ENCODE results near the gene PTPN14.
"Not testable (repeated sequence)": the region's sequence is repeated elsewhere in the genome, so short reads cannot be mapped to it uniquely, and the experiment has no call there.

Gene PTPN14

DNA sequence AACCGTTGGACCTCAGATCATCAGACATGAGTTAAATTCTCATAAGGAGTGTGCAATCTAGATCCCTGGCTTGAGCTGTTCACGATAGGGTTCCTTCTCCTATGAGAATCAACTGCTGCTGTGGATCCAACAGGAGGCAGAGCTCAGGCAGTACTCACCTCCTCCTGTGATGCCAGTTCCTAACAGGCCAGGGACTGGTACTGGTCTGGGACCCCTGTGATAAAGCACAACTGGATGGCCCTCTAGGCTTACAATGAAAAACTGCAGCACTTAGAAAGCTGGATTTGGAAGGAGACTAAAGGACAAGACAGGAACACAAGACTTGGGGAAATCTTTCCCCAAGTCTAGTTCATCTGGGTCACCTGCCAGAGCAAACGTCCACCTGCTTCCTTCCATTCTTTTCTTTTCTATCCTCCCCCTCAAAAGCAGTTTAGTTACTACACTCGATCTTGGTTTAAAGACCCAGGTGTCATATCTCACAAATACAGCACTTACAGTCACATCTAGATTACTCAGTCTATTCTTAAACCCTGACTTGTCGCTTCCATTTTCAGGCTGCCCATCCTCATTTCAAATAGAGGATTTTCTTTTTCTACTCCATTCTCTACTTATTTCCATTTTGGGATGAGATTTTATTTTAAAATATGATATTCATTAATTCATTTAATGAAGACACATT lies 59.8 kb downstream of the PTPN14 start:
- H3K9me3 ChIP-seq (ENCODE audit: insufficient read depth, low read depth, low read length): no peaks in the 10 kb centered on the region
- peaks cover 2 to 5% of the 10 kb centered on the region in 2 experiments for H3K36me3 ChIP-seq (ENCODE audit: control insufficient read depth in 1 of 2, insufficient read depth in 2 of 2, low read length in 2 of 2)
- H4K12ac ChIP-seq (ENCODE audit: low read depth, low read length): no peak overlapping the region
- H3K4ac ChIP-seq (ENCODE audit: low read depth, low read length): peak overlapping the region; percentile 16
- no peak overlapping the region for H3K18ac ChIP-seq (ENCODE audit: low read length)
- no peak for DNase-seq
- no CpG with 5 or more reads among the region's 5 CpGs for WGBS (ENCODE audit: extremely low coverage, insufficient coverage, insufficient read length)
- peaks cover 7% of the 10 kb centered on the region for H3K79me1 ChIP-seq (ENCODE audit: low read length)
- H3K4me2 ChIP-seq (ENCODE audit: low read length): no peak overlapping the region
- H2BK5ac ChIP-seq (ENCODE audit: low read depth, low read length, poor library complexity): no peak overlapping the region
- peaks cover 3 to 20% of the 10 kb centered on the region in 2 experiments for H3K4me1 ChIP-seq (ENCODE audit: control insufficient read depth in 1 of 2, insufficient read depth in 2 of 2, low read length in 2 of 2)
- no peak overlapping the region for H4K8ac ChIP-seq (ENCODE audit: low read depth, low read length)
- no peaks in the 10 kb centered on the region for H3K27me3 ChIP-seq (ENCODE audit: insufficient read depth, low read length)
- H3K14ac ChIP-seq (ENCODE audit: low read length): no peak overlapping the region
- no peak overlapping the region for H3K9ac ChIP-seq (ENCODE audit: low read length)
- no peak overlapping the region for H2BK120ac ChIP-seq (ENCODE audit: insufficient read depth, low read length, poor library complexity)
- H2AFZ ChIP-seq (ENCODE audit: insufficient read depth, low read length, poor library complexity): no peak overlapping the region
- no peak overlapping the region for H3K27ac ChIP-seq (ENCODE audit: low read depth, low read length)
- H2AK5ac ChIP-seq (ENCODE audit: low read length): no peak overlapping the region
- H3K79me2 ChIP-seq (ENCODE audit: control insufficient read depth, insufficient read depth, low read length, poor library complexity): peaks cover 10% of the 10 kb centered on the region
- no peak overlapping the region for H2BK12ac ChIP-seq (ENCODE audit: low read length)
- no peak overlapping the region for H3K4me3 ChIP-seq (ENCODE audit: low read depth, low read length)
- no peak overlapping the region for H4K91ac ChIP-seq (ENCODE audit: low read depth, low read length)
- no peak overlapping the region for H3K23ac ChIP-seq (ENCODE audit: low read length)

DNA sequence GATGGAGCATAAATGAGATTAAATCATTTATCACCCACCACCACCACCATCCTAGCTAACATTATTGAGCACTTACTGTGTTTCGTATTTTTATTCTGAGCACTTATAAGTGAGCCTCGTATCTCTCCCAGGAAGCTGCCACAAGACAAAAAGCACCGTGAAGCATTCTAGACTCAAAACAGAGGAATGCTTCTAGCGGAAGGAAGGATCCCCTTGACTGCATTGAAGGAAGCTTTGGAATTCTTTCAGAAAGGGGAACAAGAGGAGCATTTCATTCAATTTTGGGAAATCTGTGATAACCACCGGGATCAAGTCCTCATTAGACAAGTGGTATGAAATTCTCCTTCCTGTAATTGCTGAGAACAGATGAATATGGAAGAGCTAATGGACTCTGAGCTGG lies 66.3 kb downstream of the PTPN14 start:
- peaks cover 9% of the 10 kb centered on the region for H3K79me2 ChIP-seq (ENCODE audit: control insufficient read depth, insufficient read depth, low read length, poor library complexity)
- H3K18ac ChIP-seq (ENCODE audit: low read length): no peak overlapping the region
- H4K8ac ChIP-seq (ENCODE audit: low read depth, low read length): no peak overlapping the region
- no peaks in the 10 kb centered on the region for H3K27me3 ChIP-seq (ENCODE audit: insufficient read depth, low read length)
- H3K9me3 ChIP-seq (ENCODE audit: insufficient read depth, low read depth, low read length): no peaks in the 10 kb centered on the region
- no peak overlapping the region for H3K14ac ChIP-seq (ENCODE audit: low read length)
- H3K23ac ChIP-seq (ENCODE audit: low read length): no peak overlapping the region
- H2BK120ac ChIP-seq (ENCODE audit: insufficient read depth, low read length, poor library complexity): no peak overlapping the region
- H3K27ac ChIP-seq (ENCODE audit: low read depth, low read length): no peak overlapping the region
- H4K91ac ChIP-seq (ENCODE audit: low read depth, low read length): no peak overlapping the region
- no peak overlapping the region for H3K4me3 ChIP-seq (ENCODE audit: low read depth, low read length)
- H3K4me2 ChIP-seq (ENCODE audit: low read length): no peak overlapping the region
- peaks cover 2 to 3% of the 10 kb centered on the region in 2 experiments for H3K36me3 ChIP-seq (ENCODE audit: control insufficient read depth in 1 of 2, insufficient read depth in 2 of 2, low read length in 2 of 2)
- H2AFZ ChIP-seq (ENCODE audit: insufficient read depth, low read length, poor library complexity): no peak overlapping the region
- no peaks in the 10 kb centered on the region for H3K79me1 ChIP-seq (ENCODE audit: low read length)
- no peak overlapping the region for H2AK5ac ChIP-seq (ENCODE audit: low read length)
- no peak for DNase-seq
- H3K9ac ChIP-seq (ENCODE audit: low read length): no peak overlapping the region
- H2BK12ac ChIP-seq (ENCODE audit: low read length): no peak overlapping the region
- peaks cover 0 to 5% of the 10 kb centered on the region in 2 experiments for H3K4me1 ChIP-seq (ENCODE audit: control insufficient read depth in 1 of 2, insufficient read depth in 2 of 2, low read length in 2 of 2)
- no peak overlapping the region for H2BK5ac ChIP-seq (ENCODE audit: low read depth, low read length, poor library complexity)
- no CpG with 5 or more reads among the region's 5 CpGs for WGBS (ENCODE audit: extremely low coverage, insufficient coverage, insufficient read length)
- no peak overlapping the region for H4K12ac ChIP-seq (ENCODE audit: low read depth, low read length)
- peak overlapping the region; percentile 33 for H3K4ac ChIP-seq (ENCODE audit: low read depth, low read length)

DNA sequence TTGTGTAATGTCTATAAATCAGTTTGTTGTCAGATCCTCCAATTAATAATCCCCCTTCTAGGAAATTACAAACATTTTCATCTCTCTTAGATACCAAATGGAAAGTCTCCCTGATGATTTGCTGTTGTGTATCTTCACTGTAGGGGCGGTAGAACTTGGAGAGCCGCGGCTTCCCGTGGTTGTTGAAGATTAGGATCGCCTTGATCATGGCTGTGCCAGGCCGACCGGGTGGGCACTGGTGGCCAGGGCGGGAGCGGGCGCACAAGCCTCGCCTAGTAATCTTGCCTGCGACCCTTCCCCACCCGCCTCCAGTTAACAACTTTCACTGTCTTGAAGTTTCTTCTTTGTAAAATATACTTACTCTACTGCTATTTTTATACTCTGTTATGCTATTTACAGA lies 68.2 kb downstream of the PTPN14 start:
- not testable (repeated sequence) for H2BK120ac ChIP-seq (ENCODE audit: insufficient read depth, low read length, poor library complexity); H3K36me3 ChIP-seq (ENCODE audit: control insufficient read depth in 1 of 2, insufficient read depth in 2 of 2, low read length in 2 of 2); H3K27me3 ChIP-seq (ENCODE audit: insufficient read depth, low read length); H4K8ac ChIP-seq (ENCODE audit: low read depth, low read length); H2BK12ac ChIP-seq (ENCODE audit: low read length); H3K27ac ChIP-seq (ENCODE audit: low read depth, low read length); DNase-seq; H2AK5ac ChIP-seq (ENCODE audit: low read length); H3K4ac ChIP-seq (ENCODE audit: low read depth, low read length); H3K79me1 ChIP-seq (ENCODE audit: low read length); H2AFZ ChIP-seq (ENCODE audit: insufficient read depth, low read length, poor library complexity); H3K23ac ChIP-seq (ENCODE audit: low read length); H3K79me2 ChIP-seq (ENCODE audit: control insufficient read depth, insufficient read depth, low read length, poor library complexity); H3K14ac ChIP-seq (ENCODE audit: low read length); H3K9me3 ChIP-seq (ENCODE audit: insufficient read depth, low read depth, low read length); H3K4me3 ChIP-seq (ENCODE audit: low read depth, low read length); H3K9ac ChIP-seq (ENCODE audit: low read length); H2BK5ac ChIP-seq (ENCODE audit: low read depth, low read length, poor library complexity); H3K4me1 ChIP-seq (ENCODE audit: control insufficient read depth in 1 of 2, insufficient read depth in 2 of 2, low read length in 2 of 2); H4K91ac ChIP-seq (ENCODE audit: low read depth, low read length); H3K4me2 ChIP-seq (ENCODE audit: low read length)
- no CpG with 5 or more reads among the region's 13 CpGs for WGBS (ENCODE audit: extremely low coverage, insufficient coverage, insufficient read length)
- Histone ChIP-seq H3K18ac (ENCODE audit: low read length) (peak overlapping the region; percentile 71), H4K12ac (ENCODE audit: low read depth, low read length) (peak overlapping the region; percentile 62)

DNA sequence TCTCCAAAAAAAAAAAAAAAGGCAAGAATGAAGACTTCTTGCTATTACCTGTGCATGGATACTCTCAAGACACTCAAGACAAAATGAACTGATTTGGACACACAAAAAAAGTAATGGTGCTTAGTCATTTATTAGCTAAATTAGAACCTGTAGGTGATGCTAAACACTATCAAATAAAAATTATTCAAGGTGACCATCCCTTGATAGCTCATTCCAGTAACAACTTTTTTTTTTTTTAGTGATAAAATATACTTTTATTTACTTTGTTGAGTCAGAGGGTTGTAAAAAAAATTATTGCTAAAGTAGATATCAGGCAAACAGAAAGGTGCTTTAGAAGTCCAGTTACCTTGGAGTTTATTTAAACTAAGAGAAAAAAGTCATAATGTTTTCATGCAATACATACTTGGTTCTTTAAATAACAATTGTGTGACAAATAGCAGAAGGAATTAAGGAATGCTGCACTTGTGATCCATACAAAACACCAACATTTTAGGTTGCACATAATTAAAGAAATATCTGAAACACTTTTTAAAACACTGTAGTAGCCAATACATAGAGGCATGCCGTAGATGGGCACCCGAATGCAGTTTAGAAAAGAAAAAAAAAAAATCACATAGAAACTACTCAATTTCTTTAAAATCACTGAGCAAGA lies 69.3 kb downstream of the PTPN14 start:
- not testable (repeated sequence) for H2AK5ac ChIP-seq (ENCODE audit: low read length); DNase-seq; H2AFZ ChIP-seq (ENCODE audit: insufficient read depth, low read length, poor library complexity); H3K18ac ChIP-seq (ENCODE audit: low read length); H3K36me3 ChIP-seq (ENCODE audit: control insufficient read depth in 1 of 2, insufficient read depth in 2 of 2, low read length in 2 of 2); H2BK5ac ChIP-seq (ENCODE audit: low read depth, low read length, poor library complexity); H2BK120ac ChIP-seq (ENCODE audit: insufficient read depth, low read length, poor library complexity); H3K79me1 ChIP-seq (ENCODE audit: low read length); H3K27me3 ChIP-seq (ENCODE audit: insufficient read depth, low read length); H4K8ac ChIP-seq (ENCODE audit: low read depth, low read length); H4K91ac ChIP-seq (ENCODE audit: low read depth, low read length); H2BK12ac ChIP-seq (ENCODE audit: low read length); H3K14ac ChIP-seq (ENCODE audit: low read length); H3K4me2 ChIP-seq (ENCODE audit: low read length); H3K4ac ChIP-seq (ENCODE audit: low read depth, low read length); H3K4me3 ChIP-seq (ENCODE audit: low read depth, low read length); H3K9ac ChIP-seq (ENCODE audit: low read length); H3K4me1 ChIP-seq (ENCODE audit: control insufficient read depth in 1 of 2, insufficient read depth in 2 of 2, low read length in 2 of 2); H3K27ac ChIP-seq (ENCODE audit: low read depth, low read length); H3K79me2 ChIP-seq (ENCODE audit: control insufficient read depth, insufficient read depth, low read length, poor library complexity); H3K23ac ChIP-seq (ENCODE audit: low read length); H3K9me3 ChIP-seq (ENCODE audit: insufficient read depth, low read depth, low read length); H4K12ac ChIP-seq (ENCODE audit: low read depth, low read length)
- no CpG with 5 or more reads among the region's 2 CpGs for WGBS (ENCODE audit: extremely low coverage, insufficient coverage, insufficient read length)
